Peyer's patch (tissue), 4 donors: ENCODE data around the gene PCBP3.

Source experiments
- POLR2A ChIP-seq, 2 donors: fragments of 450-650 bp; IDR thresholded peaks; one replicate each; pipeline ENCODE4 v1.5.1; 2017; ENCODE audit warnings: antibody characterized with exemption in 2 of 2, mild to moderate bottlenecking in 2 of 2, moderate library complexity in 2 of 2
- TF ChIP-seq, protein P1 (sequence below), 6 experiments: fragments of 450-650 bp in 4 of 6; fragments of 200-600 bp in 2 of 6; sonication (generic) in 1 of 6; IDR thresholded peaks; one replicate each; pipeline ENCODE4 v1.5.1; 2017 to 2019; ENCODE audit warnings: antibody characterized with exemption in 6 of 6, mild to moderate bottlenecking in 3 of 6, moderate library complexity in 1 of 6

GRCh38 chr21:45723049-45723958 lies 79.8 kb downstream of the PCBP3 start:
- TF ChIP-seq, protein P1, sequence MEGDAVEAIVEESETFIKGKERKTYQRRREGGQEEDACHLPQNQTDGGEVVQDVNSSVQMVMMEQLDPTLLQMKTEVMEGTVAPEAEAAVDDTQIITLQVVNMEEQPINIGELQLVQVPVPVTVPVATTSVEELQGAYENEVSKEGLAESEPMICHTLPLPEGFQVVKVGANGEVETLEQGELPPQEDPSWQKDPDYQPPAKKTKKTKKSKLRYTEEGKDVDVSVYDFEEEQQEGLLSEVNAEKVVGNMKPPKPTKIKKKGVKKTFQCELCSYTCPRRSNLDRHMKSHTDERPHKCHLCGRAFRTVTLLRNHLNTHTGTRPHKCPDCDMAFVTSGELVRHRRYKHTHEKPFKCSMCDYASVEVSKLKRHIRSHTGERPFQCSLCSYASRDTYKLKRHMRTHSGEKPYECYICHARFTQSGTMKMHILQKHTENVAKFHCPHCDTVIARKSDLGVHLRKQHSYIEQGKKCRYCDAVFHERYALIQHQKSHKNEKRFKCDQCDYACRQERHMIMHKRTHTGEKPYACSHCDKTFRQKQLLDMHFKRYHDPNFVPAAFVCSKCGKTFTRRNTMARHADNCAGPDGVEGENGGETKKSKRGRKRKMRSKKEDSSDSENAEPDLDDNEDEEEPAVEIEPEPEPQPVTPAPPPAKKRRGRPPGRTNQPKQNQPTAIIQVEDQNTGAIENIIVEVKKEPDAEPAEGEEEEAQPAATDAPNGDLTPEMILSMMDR (IDR thresholded peaks at IDR 0.05): no peak
- TF ChIP-seq POLR2A (IDR thresholded peaks at IDR 0.05): no peak
